H9 (cell line): ENCODE results near the gene UNC5B. TPM values are rescaled to one million over a fixed set of nuclear protein-coding genes. Genes with fewer than 3 reads are reported as not detected.
A peak's percentile ranks its signal among the peaks of the same experiment; 100 is the strongest.

Source experiments
- DNase-seq: peaks from one replicate; pipeline ENCODE4 v3.0.0-alpha.2; 2017
- H2AFZ ChIP-seq: one replicate; pipeline ENCODE4 v1.6.1; 2013; ENCODE audit warnings: mild to moderate bottlenecking, low read length, control low read depth, moderate library complexity
- H2AK5ac ChIP-seq: 2 replicates; pipeline ENCODE4 v1.6.1; 2013; ENCODE audit warnings: low read length, control low read depth, mixed read lengths; ENCODE audit not compliant: insufficient read length
- H2BK120ac ChIP-seq: one replicate; pipeline ENCODE4 v1.6.1; 2013; ENCODE audit warnings: low read depth, mild to moderate bottlenecking, low read length, control low read depth, inconsistent platforms; ENCODE audit not compliant: poor library complexity, severe bottlenecking
- H2BK12ac ChIP-seq: 2 replicates; pipeline ENCODE4 v1.6.1; 2013; ENCODE audit warnings: low read length, control low read depth, mixed read lengths, low read depth; ENCODE audit not compliant: insufficient read length
- H2BK15ac ChIP-seq: 2 replicates; pipeline ENCODE4 v1.6.1; 2013; ENCODE audit warnings: low read depth, low read length, control low read depth
- H2BK20ac ChIP-seq: one replicate; pipeline ENCODE4 v1.6.1; 2013; ENCODE audit warnings: low read depth, mild to moderate bottlenecking, low read length, control low read depth, inconsistent platforms; ENCODE audit not compliant: poor library complexity, severe bottlenecking
- H2BK5ac ChIP-seq: 2 replicates; pipeline ENCODE4 v1.6.1; 2013; ENCODE audit warnings: low read length, control low read depth, mixed read lengths; ENCODE audit not compliant: insufficient read length
- H3K14ac ChIP-seq: 2 replicates; pipeline ENCODE4 v1.6.1; 2013; ENCODE audit warnings: low read length, control low read depth; ENCODE audit not compliant: insufficient read depth
- H3K18ac ChIP-seq: 2 replicates; pipeline ENCODE4 v1.6.1; 2013; ENCODE audit warnings: low read depth, mild to moderate bottlenecking, mixed read lengths, low read length, control low read depth; ENCODE audit not compliant: insufficient read length
- H3K23ac ChIP-seq: 2 replicates; pipeline ENCODE4 v1.6.1; 2013; ENCODE audit warnings: low read length, control low read depth, mixed read lengths, low read depth; ENCODE audit not compliant: insufficient read length
- H3K23me2 ChIP-seq: 2 replicates; pipeline ENCODE4 v1.6.1; 2013; ENCODE audit warnings: low read depth, mild to moderate bottlenecking, mixed read lengths, low read length, control low read depth; ENCODE audit not compliant: insufficient read length, poor library complexity, severe bottlenecking
- H3K27ac ChIP-seq: 2 replicates; pipeline ENCODE4 v1.5.1; 2013; ENCODE audit warnings: low read length, control low read depth, mixed read lengths, low read depth; ENCODE audit not compliant: insufficient read length
- H3K27me3 ChIP-seq: 2 replicates; pipeline ENCODE4 v1.6.1; 2013; ENCODE audit warnings: low read length, control low read depth, inconsistent platforms; ENCODE audit not compliant: insufficient read depth
- H3K4ac ChIP-seq: 2 replicates; pipeline ENCODE4 v1.6.1; 2013; ENCODE audit warnings: low read depth, mild to moderate bottlenecking, control low read depth, inconsistent platforms, low read length, moderate library complexity
- H3K4me1 ChIP-seq: 2 replicates; pipeline ENCODE4 v1.6.1; 2013; ENCODE audit warnings: low read length, control low read depth, inconsistent platforms; ENCODE audit not compliant: insufficient read depth
- H3K4me2 ChIP-seq: 2 replicates; pipeline ENCODE4 v1.6.1; 2013; ENCODE audit warnings: low read length, control low read depth, mixed read lengths; ENCODE audit not compliant: insufficient read length, insufficient read depth
- H3K56ac ChIP-seq: 2 replicates; pipeline ENCODE4 v1.6.1; 2013; ENCODE audit warnings: low read depth, mild to moderate bottlenecking, mixed read lengths, low read length, control low read depth; ENCODE audit not compliant: insufficient read length
- H3K79me1 ChIP-seq: 2 replicates; pipeline ENCODE4 v1.6.1; 2013; ENCODE audit warnings: low read depth, mild to moderate bottlenecking, moderate library complexity, low read length, control low read depth, inconsistent platforms; ENCODE audit not compliant: insufficient read depth, poor library complexity, severe bottlenecking
- H3K79me2 ChIP-seq: 2 replicates; pipeline ENCODE4 v1.6.1; 2013; ENCODE audit warnings: low read length, control low read depth, inconsistent platforms; ENCODE audit not compliant: insufficient read depth
- H3K9ac ChIP-seq: 2 replicates; pipeline ENCODE4 v1.6.1; 2013; ENCODE audit warnings: low read length, control low read depth, mixed read lengths; ENCODE audit not compliant: insufficient read length; ENCODE audit errors: extremely low read depth
- H3K9me3 ChIP-seq: one replicate; pipeline ENCODE4 v1.6.1; 2013; ENCODE audit warnings: low read depth, low read length, inconsistent platforms; ENCODE audit not compliant: control insufficient read depth
- H3T11ph ChIP-seq: one replicate; pipeline ENCODE4 v1.6.1; 2013; ENCODE audit warnings: mild to moderate bottlenecking, low read length, control low read depth, inconsistent platforms
- H4K20me1 ChIP-seq: one replicate; pipeline ENCODE4 v1.6.1; 2013; ENCODE audit not compliant: control insufficient read depth, insufficient read length, insufficient read depth
- H4K5ac ChIP-seq: 2 replicates; pipeline ENCODE4 v1.6.1; 2013; ENCODE audit warnings: low read depth, mild to moderate bottlenecking, mixed read lengths, low read length, control low read depth; ENCODE audit not compliant: insufficient read length
- H4K8ac ChIP-seq: replicated peaks from 2 replicates; pipeline ENCODE4 v1.6.1; 2013; ENCODE audit warnings: low read length, control low read depth, mixed read lengths, low read depth; ENCODE audit not compliant: insufficient read length
- H4K91ac ChIP-seq: 2 replicates; pipeline ENCODE4 v1.6.1; 2013; ENCODE audit warnings: low read depth, mild to moderate bottlenecking, moderate library complexity, mixed read lengths, low read length, control low read depth; ENCODE audit not compliant: insufficient read length
- H3K27ac Mint-ChIP-seq, 3 experiments: 2 replicates in 2 of 3; 3 replicates in 1 of 3; pipeline ENCODE4 v1.8.0; 2020 to 2021; ENCODE audit warnings: mixed read lengths in 3 of 3, mild to moderate bottlenecking in 1 of 3, moderate library complexity in 1 of 3
- H3K27me3 Mint-ChIP-seq: 2 replicates; pipeline ENCODE4 v1.8.0; 2021; ENCODE audit warnings: low read depth, mild to moderate bottlenecking, moderate library complexity, mixed read lengths
- H3K36me3 Mint-ChIP-seq, 3 experiments: 2 replicates in 2 of 3; 3 replicates in 1 of 3; pipeline ENCODE4 v1.8.0; 2020 to 2021; ENCODE audit warnings: low read depth in 3 of 3, mixed read lengths in 3 of 3; ENCODE audit not compliant: insufficient read depth in 1 of 3
- H3K4me1 Mint-ChIP-seq, 2 experiments: 2 replicates each; pipeline ENCODE4 v1.8.0; 2020; ENCODE audit warnings: mixed read lengths in 2 of 2
- H3K4me3 Mint-ChIP-seq, 2 experiments: 2 replicates in 1 of 2; 3 replicates in 1 of 2; pipeline ENCODE4 v1.8.0; 2020 to 2021; ENCODE audit warnings: mild to moderate bottlenecking in 2 of 2, mixed read lengths in 2 of 2, moderate library complexity in 1 of 2
- H3K9me3 Mint-ChIP-seq, 2 experiments: 2 replicates in 1 of 2; 3 replicates in 1 of 2; pipeline ENCODE4 v1.8.0; 2020; ENCODE audit warnings: mild to moderate bottlenecking in 2 of 2, mixed read lengths in 2 of 2, moderate library complexity in 1 of 2
- WGBS: extraction: QIAGEN DNeasy Blood & Tissue Kit; methylation state at CpG from one replicate; pipeline ENCODE4 v1.1.7; 2013; ENCODE audit warnings: missing lambda C conversion rate, low lambda C conversion rate, mixed read lengths; ENCODE audit not compliant: insufficient read length; ENCODE audit errors: extremely low coverage; 5-methylcytosine and 5-hydroxymethylcytosine counted together
- total RNA-seq: library from RNA; stranded (reverse); gene quantifications from 2 replicates; pipeline ENCODE4 v1.2.1, GENCODE V29; 2021
- TF ChIP-seq, protein P1 (sequence below): fragments of 200-600 bp; sonication (generic); conservative IDR thresholded peaks from 3 replicates; pipeline ENCODE4 v1.8.0; 2021; ENCODE audit warnings: antibody characterized with exemption, mild to moderate bottlenecking

The UNC5B gene
- total RNA-seq, 1 experiment from 2014 or later: 28.4 TPM

DNA sequence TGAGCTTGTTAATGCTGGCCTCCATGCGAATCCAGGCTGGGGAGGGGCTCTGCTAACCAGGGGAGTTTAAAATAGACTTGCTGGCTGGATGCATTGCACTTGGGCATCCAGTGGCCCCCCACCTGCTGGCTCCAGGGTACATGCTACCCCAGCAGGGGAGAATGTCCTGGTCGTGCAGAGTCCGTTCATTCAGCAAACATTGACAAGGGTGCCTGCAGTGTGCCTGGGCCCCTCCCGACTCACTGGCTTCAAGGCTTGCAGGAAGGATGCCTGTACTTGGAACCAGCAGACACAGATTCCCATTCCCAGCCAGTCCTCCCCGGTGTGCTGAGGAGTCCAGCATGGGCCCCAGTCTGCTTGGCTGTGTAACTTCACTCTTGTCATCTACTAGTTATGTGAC is 108.2 kb downstream of the UNC5B start:
- H3K9me3 ChIP-seq: no peaks in the 10 kb centered on the region
- peaks cover 17 to 20% of the 10 kb centered on the region in 2 experiments for H3K4me1 Mint-ChIP-seq
- H3K27ac ChIP-seq: no peak overlapping the region
- no peak overlapping the region for H4K91ac ChIP-seq
- H3K14ac ChIP-seq: no peak overlapping the region
- no peaks in the 10 kb centered on the region for H3K27me3 ChIP-seq
- H2BK5ac ChIP-seq: no peak overlapping the region
- no peak overlapping the region for H3K4ac ChIP-seq
- H3K18ac ChIP-seq: no peak overlapping the region
- H3K27me3 Mint-ChIP-seq: peaks cover 2% of the 10 kb centered on the region; the same call in 1 of the 2 replicates
- H3K9me3 Mint-ChIP-seq: no peaks in the 10 kb centered on the region
- H2BK120ac ChIP-seq: no peak overlapping the region
- H4K8ac ChIP-seq: no peak overlapping the region
- H2BK15ac ChIP-seq: no peak overlapping the region
- H3K4me1 ChIP-seq: no peaks in the 10 kb centered on the region
- H3K4me2 ChIP-seq: no peak overlapping the region
- H3K23me2 ChIP-seq: peaks cover 3% of the 10 kb centered on the region
- no peaks in the 10 kb centered on the region for H4K20me1 ChIP-seq
- no peaks in the 10 kb centered on the region for H3K79me2 ChIP-seq
- H2AK5ac ChIP-seq: no peak overlapping the region
- no peak overlapping the region for H3T11ph ChIP-seq
- H2BK12ac ChIP-seq: no peak overlapping the region
- H3K36me3 Mint-ChIP-seq: peaks cover 11 to 24% (median 22%) of the 10 kb centered on the region in 3 experiments; a peak in 6 of 7 replicates
- no peak overlapping the region for H3K27ac Mint-ChIP-seq
- no peak overlapping the region for H3K9ac ChIP-seq
- DNase-seq: no peak
- no peak overlapping the region for H3K56ac ChIP-seq
- H3K79me1 ChIP-seq: no peaks in the 10 kb centered on the region
- no peak overlapping the region for H2BK20ac ChIP-seq
- no peak overlapping the region for H4K5ac ChIP-seq
- H2AFZ ChIP-seq: no peak overlapping the region
- no peak overlapping the region for H3K23ac ChIP-seq
- TF ChIP-seq, protein P1, sequence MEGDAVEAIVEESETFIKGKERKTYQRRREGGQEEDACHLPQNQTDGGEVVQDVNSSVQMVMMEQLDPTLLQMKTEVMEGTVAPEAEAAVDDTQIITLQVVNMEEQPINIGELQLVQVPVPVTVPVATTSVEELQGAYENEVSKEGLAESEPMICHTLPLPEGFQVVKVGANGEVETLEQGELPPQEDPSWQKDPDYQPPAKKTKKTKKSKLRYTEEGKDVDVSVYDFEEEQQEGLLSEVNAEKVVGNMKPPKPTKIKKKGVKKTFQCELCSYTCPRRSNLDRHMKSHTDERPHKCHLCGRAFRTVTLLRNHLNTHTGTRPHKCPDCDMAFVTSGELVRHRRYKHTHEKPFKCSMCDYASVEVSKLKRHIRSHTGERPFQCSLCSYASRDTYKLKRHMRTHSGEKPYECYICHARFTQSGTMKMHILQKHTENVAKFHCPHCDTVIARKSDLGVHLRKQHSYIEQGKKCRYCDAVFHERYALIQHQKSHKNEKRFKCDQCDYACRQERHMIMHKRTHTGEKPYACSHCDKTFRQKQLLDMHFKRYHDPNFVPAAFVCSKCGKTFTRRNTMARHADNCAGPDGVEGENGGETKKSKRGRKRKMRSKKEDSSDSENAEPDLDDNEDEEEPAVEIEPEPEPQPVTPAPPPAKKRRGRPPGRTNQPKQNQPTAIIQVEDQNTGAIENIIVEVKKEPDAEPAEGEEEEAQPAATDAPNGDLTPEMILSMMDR: no peak
- no CpG with 5 or more reads among the region's 5 CpGs for WGBS
- H3K4me3 Mint-ChIP-seq: peak overlapping the region; percentile 27 to 97; a peak in 3 of 5 replicates
